Measurements from ENCODE around the gene VAT1L. TPM values are rescaled to one million over a fixed set of nuclear protein-coding genes. Genes with fewer than 3 reads are reported as not detected.

Gene VAT1L
- total and polyA plus RNA-seq, 2 experiments from 2014 or later: 6.2 TPM

DNA sequence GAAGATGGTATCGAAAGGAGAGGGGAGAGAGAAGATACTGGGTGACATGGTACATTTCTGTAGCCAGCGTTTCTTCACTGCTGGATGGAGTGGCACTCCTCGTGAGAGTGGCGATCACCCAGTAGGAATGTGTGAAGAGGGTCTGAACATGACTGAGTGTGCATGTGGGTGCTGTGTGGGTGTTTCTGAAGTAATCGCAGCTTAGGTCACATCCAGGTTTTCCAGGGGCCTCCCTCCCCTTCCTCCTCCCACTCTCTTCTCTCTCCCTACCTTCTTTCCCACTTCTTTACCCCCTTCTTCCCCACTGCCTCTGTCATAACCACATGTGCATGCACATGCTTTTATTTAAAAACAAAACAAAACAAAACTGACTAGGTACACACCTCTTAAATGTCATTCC lies 235.8 kb downstream of the VAT1L start:
- H3K4me3 ChIP-seq: no peak overlapping the region
- 67 to 69% methylated on average over 5 of the region's 5 CpGs for WGBS, 2 experiments (ENCODE audit: low coverage in 1 of 2, low lambda C conversion rate in 2 of 2, missing lambda C conversion rate in 2 of 2)
- no peak overlapping the region for H3K27ac ChIP-seq
- H3K36me3 ChIP-seq (ENCODE audit: low read depth): no peaks in the 10 kb centered on the region
- H3K9me2 ChIP-seq (ENCODE audit: insufficient read depth): no peaks in the 10 kb centered on the region
- no peaks in the 10 kb centered on the region for H4K20me1 ChIP-seq (ENCODE audit: insufficient read depth)
- H3F3A ChIP-seq (ENCODE audit: insufficient read depth): no peaks in the 10 kb centered on the region
- no peak overlapping the region for H2AFZ ChIP-seq
- H3K9ac ChIP-seq: no peak overlapping the region
- in situ Hi-C loops (cut with MboI): no loop called here
- no peak for TF ChIP-seq EZH2phosphoT487 (IDR thresholded peaks at IDR 0.05; ENCODE audit: insufficient read depth, low read depth)
- TF ChIP-seq EZH2 (IDR thresholded peaks at IDR 0.05; ENCODE audit: insufficient read depth, poor library complexity, severe bottlenecking): no peak
- H3K79me2 ChIP-seq (ENCODE audit: insufficient read depth): no peaks in the 10 kb centered on the region
- H3K9me3 ChIP-seq (ENCODE audit: low read depth): no peaks in the 10 kb centered on the region
- no peak overlapping the region for H3K4me2 ChIP-seq (ENCODE audit: unreplicated experiment)
- H3K4me1 ChIP-seq (ENCODE audit: insufficient read depth): no peaks in the 10 kb centered on the region
- no peak for DNase-seq
- H3K27me3 ChIP-seq (replicated peaks; ENCODE audit: insufficient read depth): no peaks in the 10 kb centered on the region

GRCh38 chr16:78025631-78026030 lies 237.3 kb downstream of the VAT1L start:
- H4K20me1 ChIP-seq (ENCODE audit: insufficient read depth): no peaks in the 10 kb centered on the region
- H3K4me2 ChIP-seq (ENCODE audit: unreplicated experiment): no peak overlapping the region
- H3K79me2 ChIP-seq (ENCODE audit: insufficient read depth): no peaks in the 10 kb centered on the region
- DNase-seq: no peak
- H3K27ac ChIP-seq: no peak overlapping the region
- H3K9me3 ChIP-seq (ENCODE audit: low read depth): no peaks in the 10 kb centered on the region
- H3K36me3 ChIP-seq (ENCODE audit: low read depth): no peaks in the 10 kb centered on the region
- in situ Hi-C loops (cut with MboI): no loop called here
- no peaks in the 10 kb centered on the region for H3K9me2 ChIP-seq (ENCODE audit: insufficient read depth)
- 69 to 72% methylated on average over 1 of the region's 1 CpG for WGBS, 2 experiments (ENCODE audit: low coverage in 1 of 2, low lambda C conversion rate in 2 of 2, missing lambda C conversion rate in 2 of 2)
- H2AFZ ChIP-seq: no peak overlapping the region
- H3K4me1 ChIP-seq (ENCODE audit: insufficient read depth): no peaks in the 10 kb centered on the region
- H3K4me3 ChIP-seq: no peak overlapping the region
- no peak for TF ChIP-seq EZH2phosphoT487 (IDR thresholded peaks at IDR 0.05; ENCODE audit: insufficient read depth, low read depth)
- no peak for TF ChIP-seq EZH2 (IDR thresholded peaks at IDR 0.05; ENCODE audit: insufficient read depth, poor library complexity, severe bottlenecking)
- H3K9ac ChIP-seq: no peak overlapping the region
- H3F3A ChIP-seq (ENCODE audit: insufficient read depth): no peaks in the 10 kb centered on the region
- H3K27me3 ChIP-seq (replicated peaks; ENCODE audit: insufficient read depth): no peaks in the 10 kb centered on the region

- TF ChIP-seq EZH2 (IDR thresholded peaks at IDR 0.05; ENCODE audit: insufficient read depth, poor library complexity, severe bottlenecking): no peak
- Histone ChIP-seq H3K27ac (no peak overlapping the region), H3K4me2 (ENCODE audit: unreplicated experiment) (no peak overlapping the region), H3K79me2 (ENCODE audit: insufficient read depth) (no peaks in the 10 kb centered on the region), H3F3A (ENCODE audit: insufficient read depth) (no peaks in the 10 kb centered on the region), H3K4me3 (no peak overlapping the region), H3K36me3 (ENCODE audit: low read depth) (no peaks in the 10 kb centered on the region), H4K20me1 (ENCODE audit: insufficient read depth) (no peaks in the 10 kb centered on the region), H2AFZ (no peak overlapping the region), H3K9ac (no peak overlapping the region), H3K9me3 (ENCODE audit: low read depth) (no peaks in the 10 kb centered on the region), H3K27me3 (replicated peaks; ENCODE audit: insufficient read depth) (no peaks in the 10 kb centered on the region), H3K9me2 (ENCODE audit: insufficient read depth) (no peaks in the 10 kb centered on the region), H3K4me1 (ENCODE audit: insufficient read depth) (no peaks in the 10 kb centered on the region)
- DNase-seq: no peak
- in situ Hi-C loops (cut with MboI): no loop called here
- WGBS, 2 experiments (ENCODE audit: low coverage in 1 of 2, low lambda C conversion rate in 2 of 2, missing lambda C conversion rate in 2 of 2): 23 to 30% methylated on average over 3 of the region's 3 CpGs
Observed at GRCh38 chr16:78028018-78028417, 239.7 kb downstream of the VAT1L start.

Other genes with a start within 250 kb of the VAT1L start
- 3.0 and 3.5 TPM in 2 replicates for gene NUDT7, start 66.0 kb upstream of the VAT1L start, total RNA-seq (2014; rRNA removed; shearing (Covaris generic))
- 6.2 and 7.9 TPM in 2 replicates for gene NUDT7, start 66.0 kb upstream of the VAT1L start, polyA plus RNA-seq (2016; fragmentation: Nextera tagmentation; extraction: Ambion mirVana)
- not detected in 2 replicates for gene CLEC3A, start 234.0 kb downstream of the VAT1L start, total RNA-seq (2014; rRNA removed; shearing (Covaris generic))
- gene CLEC3A, start 234.0 kb downstream of the VAT1L start, polyA plus RNA-seq (2016; fragmentation: Nextera tagmentation; extraction: Ambion mirVana): not detected in 2 replicates